ENCODE data around the gene DIMT1.

Gene DIMT1

DNA sequence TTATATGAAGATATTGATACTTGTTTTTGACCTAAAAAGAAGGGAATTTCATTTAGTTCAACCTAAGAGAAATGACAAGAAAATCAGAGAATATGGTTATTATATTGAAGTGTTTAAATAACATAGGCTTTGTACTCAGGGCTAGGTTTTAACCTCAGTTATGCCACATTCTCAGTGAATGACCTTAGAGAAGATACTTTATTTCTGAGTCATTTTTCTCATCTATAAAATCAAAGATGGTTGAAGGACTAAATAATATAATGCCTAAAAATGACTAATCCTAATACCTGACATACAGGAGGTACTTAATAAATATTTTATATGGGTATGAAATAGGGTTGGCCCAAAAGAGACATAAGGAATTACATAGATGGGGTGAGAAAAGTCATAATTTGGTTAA lies 32.3 kb downstream of the DIMT1 start:
- no peak for DNase-seq (ENCODE audit: low read depth in 1 of 2, low spot score in 1 of 2)

DNA sequence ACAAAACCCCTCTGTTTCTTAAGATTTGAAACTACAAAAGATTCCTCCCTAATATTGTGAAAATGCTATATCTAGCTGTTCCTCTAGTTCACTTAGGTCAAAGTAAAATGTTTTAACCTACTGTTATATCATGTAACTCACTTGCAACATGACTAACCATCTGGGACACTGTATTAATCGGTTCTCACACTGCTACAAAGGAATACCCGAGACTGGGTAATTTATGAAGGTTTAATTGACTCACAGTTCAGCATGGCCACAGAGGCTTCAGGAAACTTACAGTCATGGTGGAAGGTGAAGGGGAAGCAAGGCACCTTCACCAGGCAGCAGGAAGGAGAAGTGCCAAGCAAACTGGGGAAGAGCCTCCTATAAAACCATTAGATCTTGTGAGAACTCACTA lies 34.7 kb downstream of the DIMT1 start:
- no peak for DNase-seq (ENCODE audit: low read depth in 1 of 2, low spot score in 1 of 2)

DNA sequence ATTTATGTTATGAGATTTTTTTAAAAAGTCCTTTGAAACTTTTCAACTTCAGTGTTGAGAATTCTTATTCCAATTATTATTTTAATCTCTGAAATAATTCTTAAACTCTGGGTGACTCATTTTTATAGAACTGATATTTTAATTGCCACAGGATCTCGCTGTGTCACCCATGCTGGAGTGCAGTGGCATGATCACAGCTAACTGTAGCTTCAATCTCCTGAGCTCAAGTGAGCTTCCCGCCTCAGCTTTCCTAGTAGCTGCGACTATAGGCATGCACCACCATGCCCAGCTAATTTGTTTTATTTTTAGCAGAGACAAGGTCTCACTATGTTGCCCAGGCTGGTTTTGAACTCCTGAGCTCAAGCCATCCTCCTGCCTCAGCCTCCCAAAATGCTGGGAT lies 41.0 kb downstream of the DIMT1 start:
- no peak for DNase-seq (ENCODE audit: low read depth in 1 of 2, low spot score in 1 of 2)

DNA sequence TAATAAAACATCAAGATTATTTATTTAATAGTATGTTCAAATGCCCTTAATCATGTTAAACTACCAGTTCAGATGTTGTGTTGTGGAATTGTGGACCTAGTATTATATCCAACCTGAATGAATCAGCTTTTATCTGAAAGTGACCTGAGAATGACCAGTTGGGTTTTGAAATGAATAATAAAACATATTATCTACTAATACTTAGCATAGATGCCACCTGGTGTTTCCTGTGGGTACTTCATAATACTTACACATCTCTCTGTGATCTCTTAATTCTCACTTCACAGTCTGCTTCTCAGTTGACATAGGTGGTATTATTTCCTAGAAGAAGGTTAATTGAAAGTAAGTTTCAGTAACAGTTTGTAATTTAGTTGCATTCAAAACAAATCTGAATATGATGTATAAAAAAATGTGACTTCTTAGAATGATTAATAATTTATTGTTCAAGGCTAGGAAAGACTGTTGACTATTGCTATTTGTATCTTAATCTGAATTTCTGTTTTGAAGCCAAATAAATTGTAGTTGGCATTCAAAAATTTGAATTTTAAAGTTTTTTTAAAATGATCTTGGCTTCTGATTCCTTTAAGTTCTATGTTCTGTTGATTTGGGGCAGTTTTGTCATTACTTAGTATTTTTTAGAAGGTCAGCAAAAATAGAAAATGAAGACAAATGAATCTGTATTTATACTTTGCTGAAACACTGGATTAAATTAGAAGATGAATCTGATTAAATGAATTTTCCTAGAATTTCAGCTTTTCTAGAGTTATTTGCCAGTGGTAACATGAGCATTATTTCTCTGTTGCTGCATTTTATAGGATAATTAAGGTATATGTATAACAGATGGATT lies 49.5 kb downstream of the DIMT1 start:
- DNase-seq (ENCODE audit: low read depth in 1 of 2, low spot score in 1 of 2) = no peak

DNA sequence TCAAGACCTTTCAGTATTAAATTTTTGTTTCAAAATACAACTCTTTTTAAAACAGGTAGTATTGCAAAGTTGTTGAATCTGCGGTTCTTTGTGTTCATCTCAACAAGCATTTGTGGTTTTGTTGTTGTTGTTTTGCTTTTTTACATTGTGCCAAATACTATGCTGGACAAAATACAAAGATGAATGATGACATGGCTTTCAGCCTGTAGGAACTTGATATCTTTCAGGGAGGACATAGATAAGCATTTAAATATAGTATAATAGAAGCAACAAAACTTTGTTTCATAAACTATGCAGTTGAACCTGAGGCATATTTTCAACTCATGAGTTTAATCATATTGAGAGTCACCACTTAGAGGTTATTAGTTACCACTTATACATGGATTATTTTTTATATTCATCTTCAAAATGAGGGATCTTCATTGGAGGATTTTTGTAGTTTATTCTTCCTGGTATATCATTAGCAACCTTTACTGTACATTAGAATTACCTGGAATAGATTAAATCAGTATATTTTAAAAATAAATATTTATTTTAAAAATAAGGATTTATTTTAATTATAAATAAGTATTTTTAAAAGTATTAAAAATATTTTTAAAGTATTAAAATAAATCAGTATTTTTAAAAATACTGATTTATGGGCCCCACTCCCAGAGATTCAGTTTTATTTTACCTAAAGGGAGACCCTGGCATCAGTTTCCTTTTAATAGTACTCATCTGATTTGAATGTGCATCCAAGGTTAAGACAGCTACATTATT lies 54.8 kb downstream of the DIMT1 start:
- DNase-seq (ENCODE audit: low read depth in 1 of 2, low spot score in 1 of 2) = no peak

DNA sequence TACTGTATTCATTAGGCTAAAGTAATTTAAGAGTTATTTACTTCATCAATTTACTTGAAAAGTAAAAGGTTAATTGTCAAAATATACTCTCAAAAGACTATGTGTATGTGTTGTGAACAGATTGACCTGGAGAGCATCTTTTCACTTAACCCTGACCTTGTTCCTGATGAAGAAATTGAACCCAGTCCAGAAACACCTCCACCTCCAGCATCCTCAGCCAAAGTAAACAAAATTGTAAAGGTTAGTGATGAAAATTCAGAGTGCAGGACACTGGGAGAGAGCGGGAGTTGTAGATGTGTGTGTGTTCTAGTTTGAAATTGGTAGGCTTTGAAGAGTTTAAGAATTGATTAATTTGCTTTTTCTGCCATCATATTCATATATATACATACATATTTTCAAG lies 55.8 kb downstream of the DIMT1 start:
- no peak for DNase-seq (ENCODE audit: low read depth in 1 of 2, low spot score in 1 of 2)

DNA sequence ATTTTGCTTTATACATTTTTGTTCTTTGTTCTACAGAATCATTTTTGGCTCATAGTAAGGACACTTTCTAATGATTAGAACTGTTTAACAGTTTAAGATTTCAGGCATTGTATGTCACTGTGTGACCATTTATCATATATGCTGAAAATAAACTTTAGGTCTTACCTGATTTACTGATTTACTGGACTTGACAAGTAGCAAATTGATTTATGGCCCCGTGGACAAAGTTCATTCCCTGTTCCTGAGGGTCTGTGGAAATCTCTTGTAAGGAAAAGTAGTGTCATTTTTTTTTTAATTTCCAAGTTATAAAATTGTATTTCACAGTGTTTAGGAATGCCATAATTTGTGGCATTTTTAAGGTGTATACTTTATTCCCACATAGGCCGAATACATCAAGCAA lies 57.0 kb downstream of the DIMT1 start:
- DNase-seq (ENCODE audit: low read depth in 1 of 2, low spot score in 1 of 2) = no peak

DNA sequence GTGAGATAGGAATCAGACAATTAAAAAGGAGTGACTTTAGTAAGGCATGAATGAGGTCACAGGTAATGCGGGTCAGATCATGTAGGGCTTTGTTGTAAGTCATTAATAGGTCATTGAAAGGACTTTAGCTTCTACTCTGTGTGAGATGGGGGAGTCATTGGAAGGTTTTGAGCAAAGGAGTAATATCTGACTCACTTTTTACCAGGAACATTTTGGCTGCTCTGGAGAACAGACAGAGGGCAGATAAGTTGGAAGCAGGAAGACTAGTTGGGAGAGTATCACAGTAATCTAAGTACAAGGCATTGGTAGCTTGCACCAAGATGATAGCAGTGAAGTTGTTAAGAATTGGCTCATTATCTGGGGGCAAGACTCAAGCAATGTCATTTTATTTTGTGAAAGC lies 60.3 kb downstream of the DIMT1 start:
- DNase-seq (ENCODE audit: low read depth in 1 of 2, low spot score in 1 of 2) = no peak

DNA sequence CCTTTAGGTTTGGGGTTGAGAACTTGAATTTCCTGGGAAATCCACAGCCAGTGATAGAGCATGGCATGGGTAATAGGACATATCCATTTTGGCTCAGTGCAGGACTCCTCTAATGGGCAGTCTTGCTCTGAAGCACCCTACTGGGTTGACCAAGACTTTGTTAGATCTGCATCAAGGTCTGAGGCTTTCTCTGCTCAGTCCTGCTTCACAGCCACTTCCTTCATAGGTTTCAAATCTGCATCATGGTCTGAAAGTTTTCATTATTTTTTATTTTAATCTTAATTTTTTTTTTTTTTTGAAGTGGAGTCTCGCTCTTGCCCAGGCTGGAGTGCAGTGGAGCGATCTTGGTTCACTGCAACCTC lies 61.2 kb downstream of the DIMT1 start:
- DNase-seq (ENCODE audit: low read depth in 1 of 2, low spot score in 1 of 2) = no peak

DNA sequence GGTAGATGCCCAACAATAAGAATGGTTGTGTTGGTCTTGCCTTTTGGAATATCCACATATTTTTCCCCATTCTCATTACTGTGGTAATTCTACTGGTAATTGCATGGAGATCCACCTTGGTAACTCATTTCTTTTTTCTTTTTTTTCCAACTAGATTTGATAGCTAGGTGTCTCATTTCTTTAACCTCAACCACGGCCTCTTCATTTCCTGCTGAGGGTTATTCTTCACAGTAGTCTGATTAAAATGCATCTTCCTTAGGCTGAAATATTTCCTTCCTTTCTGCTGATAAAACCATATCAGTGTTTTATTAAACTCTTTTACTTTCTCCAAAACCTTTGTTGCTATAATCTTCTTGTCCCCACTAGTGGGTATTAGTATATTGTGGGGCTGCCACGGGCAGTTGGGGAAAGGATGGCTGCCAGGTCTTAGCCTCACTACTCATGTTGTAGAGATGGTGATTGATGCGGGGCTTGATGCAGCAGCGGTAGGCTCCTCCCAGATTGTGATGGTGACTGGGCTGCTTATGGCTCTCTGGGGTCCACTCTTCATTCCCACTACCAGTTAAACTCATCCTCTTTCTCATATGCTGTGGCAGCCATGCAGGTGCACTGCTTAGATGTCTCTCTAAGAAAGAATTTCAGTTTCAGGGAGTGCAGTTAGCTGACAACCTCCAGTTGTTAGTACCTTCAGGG lies 61.8 kb downstream of the DIMT1 start:
- no peak for DNase-seq (ENCODE audit: low read depth in 1 of 2, low spot score in 1 of 2)

DNA sequence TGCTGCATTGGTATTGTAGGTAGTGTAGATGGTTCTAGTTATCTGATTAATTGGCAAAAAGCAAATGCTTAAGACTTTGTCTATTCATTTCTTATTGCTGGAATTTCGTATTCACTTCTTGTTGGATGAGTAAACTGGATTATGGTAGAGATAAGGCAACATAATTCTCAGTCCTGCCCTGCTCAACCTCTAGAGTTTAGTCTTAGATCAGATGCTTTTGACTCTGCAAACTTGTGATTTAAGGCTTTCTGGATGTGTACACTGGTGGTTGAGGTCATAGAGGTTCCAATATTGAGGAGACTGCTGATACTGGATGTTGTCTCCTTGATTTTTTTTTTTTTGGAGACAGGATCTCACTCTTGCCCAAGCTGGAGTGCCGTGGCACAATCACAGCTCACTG lies 62.7 kb downstream of the DIMT1 start:
- no peak for DNase-seq (ENCODE audit: low read depth in 1 of 2, low spot score in 1 of 2)

DNA sequence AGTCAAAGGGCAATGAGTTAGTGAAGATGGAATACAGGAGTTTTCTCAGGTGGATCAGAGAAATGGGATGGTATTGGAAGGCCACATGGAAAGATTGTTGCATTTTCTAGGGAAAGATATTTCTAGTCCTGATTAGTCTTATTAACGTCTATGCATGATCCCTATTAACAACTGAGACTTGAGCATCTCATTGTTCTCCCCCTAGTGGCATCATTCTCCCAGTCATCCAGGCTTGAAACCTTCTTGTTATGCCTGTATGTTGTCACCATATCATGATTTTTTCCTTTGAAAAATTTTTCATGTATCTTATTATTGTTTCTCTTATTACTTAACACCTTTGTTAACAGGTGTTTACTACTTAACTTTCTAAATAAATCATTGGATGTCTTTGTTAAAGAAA lies 63.3 kb downstream of the DIMT1 start:
- DNase-seq (ENCODE audit: low read depth in 1 of 2, low spot score in 1 of 2) = no peak
